Measurements from ENCODE around the gene SP140L.

DNA sequence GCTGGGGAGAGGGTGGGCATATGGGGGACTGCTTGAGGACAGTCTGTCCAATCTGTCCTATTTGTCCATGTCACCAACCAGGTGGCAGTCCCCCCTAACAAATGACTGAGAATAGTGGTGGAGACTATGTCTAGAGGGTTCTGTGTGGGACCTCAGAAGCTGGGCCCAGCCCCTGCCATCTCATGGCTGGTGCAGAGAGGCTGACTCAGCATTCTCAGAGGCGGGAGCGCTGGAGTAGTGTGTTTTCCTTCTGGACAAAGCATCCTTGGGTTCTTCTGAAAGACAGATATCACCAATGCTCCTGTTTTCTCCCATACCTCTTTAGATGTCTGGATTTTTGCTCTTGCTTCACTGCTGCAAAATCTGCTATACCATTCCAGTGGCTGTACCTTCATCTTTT is 44.1 kb upstream of the SP140L start:
- TF ChIP-seq CBX3 (IDR thresholded peaks at IDR 0.05; ENCODE audit: borderline replicate concordance, low read depth) (no peak), GABPA (IDR thresholded peaks at IDR 0.05; ENCODE audit: low read depth) (no peak), RCOR1 (conservative IDR thresholded peaks at IDR 0.05; ENCODE audit: low read depth, low read length) (no peak), RAD21 (IDR thresholded peaks at IDR 0.05; ENCODE audit: insufficient read depth, low read depth, low read length) (no peak), TBL1XR1 (IDR thresholded peaks at IDR 0.05; ENCODE audit: low read depth, low read length) (no peak), PAX5 (IDR thresholded peaks at IDR 0.05; ENCODE audit: borderline replicate concordance, low read depth, low read length) (no peak), NFIC (IDR thresholded peaks at IDR 0.05; ENCODE audit: low read depth, low read length) (no peak), PBX3 (IDR thresholded peaks at IDR 0.05; ENCODE audit: insufficient replicate concordance, low read depth, low read length) (no peak), ASH2L (IDR thresholded peaks at IDR 0.05; ENCODE audit: borderline replicate concordance, low read depth) (no peak), TCF3 (IDR thresholded peaks at IDR 0.05; ENCODE audit: borderline replicate concordance, insufficient read depth, low read depth, low read length) (no peak), YY1 (IDR thresholded peaks at IDR 0.05; ENCODE audit: low read depth, low read length) (no peak)
- TF ChIP-seq, protein P1, sequence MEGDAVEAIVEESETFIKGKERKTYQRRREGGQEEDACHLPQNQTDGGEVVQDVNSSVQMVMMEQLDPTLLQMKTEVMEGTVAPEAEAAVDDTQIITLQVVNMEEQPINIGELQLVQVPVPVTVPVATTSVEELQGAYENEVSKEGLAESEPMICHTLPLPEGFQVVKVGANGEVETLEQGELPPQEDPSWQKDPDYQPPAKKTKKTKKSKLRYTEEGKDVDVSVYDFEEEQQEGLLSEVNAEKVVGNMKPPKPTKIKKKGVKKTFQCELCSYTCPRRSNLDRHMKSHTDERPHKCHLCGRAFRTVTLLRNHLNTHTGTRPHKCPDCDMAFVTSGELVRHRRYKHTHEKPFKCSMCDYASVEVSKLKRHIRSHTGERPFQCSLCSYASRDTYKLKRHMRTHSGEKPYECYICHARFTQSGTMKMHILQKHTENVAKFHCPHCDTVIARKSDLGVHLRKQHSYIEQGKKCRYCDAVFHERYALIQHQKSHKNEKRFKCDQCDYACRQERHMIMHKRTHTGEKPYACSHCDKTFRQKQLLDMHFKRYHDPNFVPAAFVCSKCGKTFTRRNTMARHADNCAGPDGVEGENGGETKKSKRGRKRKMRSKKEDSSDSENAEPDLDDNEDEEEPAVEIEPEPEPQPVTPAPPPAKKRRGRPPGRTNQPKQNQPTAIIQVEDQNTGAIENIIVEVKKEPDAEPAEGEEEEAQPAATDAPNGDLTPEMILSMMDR (IDR thresholded peaks at IDR 0.05 in 2 of 3, conservative IDR thresholded peaks at IDR 0.05 in 1 of 3; ENCODE audit: control insufficient read depth in 2 of 3, extremely low read depth in 1 of 3, insufficient read depth in 1 of 3, low read depth in 3 of 3, low read length in 3 of 3), result no peak

Measured in GM12878 (cell line).